SH-SY5Y (cell line): Measurements from ENCODE around the gene RETREG1.

Experiments
- GATA2 ChIP-seq: IDR thresholded peaks from 2 replicates; pipeline ENCODE4 v1.6.1; 2011; ENCODE audit warnings: mild to moderate bottlenecking, low read depth, low read length
- GATA3 ChIP-seq: IDR thresholded peaks from 2 replicates; pipeline ENCODE4 v1.6.1; 2011; ENCODE audit warnings: low read depth, mild to moderate bottlenecking, low read length, moderate library complexity

The RETREG1 gene

DNA sequence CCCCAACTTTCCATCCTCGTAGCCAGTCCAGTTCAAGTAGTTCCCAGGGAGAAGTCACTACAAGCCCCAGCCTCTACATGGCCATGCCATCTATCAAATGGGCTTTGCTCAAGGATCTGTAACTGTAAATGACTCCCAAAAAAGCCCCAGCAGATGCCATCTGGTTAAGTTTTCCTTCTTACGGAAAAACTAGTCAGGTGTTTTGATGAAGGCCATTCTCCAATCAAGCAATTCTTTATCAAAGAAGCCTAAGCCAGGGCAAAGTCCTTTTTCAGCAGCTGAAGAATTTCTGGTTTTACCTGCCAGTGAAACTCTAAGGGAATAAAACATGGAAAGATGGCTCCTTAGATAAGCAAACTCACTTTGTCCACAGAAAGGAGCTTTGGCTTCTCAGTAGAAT lies 129.3 kb downstream of the RETREG1 start:
- TF ChIP-seq GATA2 = no peak
- TF ChIP-seq GATA3 = no peak

DNA sequence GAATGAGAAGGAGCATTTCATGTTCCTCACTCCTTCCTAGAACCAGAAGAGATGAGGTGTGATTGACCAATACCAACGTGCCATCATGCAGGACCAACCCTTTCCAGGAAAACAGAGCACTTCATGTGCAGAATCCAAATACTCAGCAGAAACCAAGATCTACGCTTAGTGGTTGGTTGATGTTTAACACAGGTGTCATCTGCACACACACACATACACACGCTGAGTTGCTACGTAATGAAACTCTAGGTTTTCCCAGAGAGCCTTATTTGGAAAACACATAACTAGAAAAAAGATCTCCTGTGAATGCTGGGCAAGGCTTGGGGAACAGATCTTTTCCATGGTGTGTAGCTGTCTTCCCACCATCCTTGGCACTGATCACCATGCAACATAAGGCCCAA lies 130.1 kb downstream of the RETREG1 start:
- no peak for TF ChIP-seq GATA2
- TF ChIP-seq GATA3 = no peak

DNA sequence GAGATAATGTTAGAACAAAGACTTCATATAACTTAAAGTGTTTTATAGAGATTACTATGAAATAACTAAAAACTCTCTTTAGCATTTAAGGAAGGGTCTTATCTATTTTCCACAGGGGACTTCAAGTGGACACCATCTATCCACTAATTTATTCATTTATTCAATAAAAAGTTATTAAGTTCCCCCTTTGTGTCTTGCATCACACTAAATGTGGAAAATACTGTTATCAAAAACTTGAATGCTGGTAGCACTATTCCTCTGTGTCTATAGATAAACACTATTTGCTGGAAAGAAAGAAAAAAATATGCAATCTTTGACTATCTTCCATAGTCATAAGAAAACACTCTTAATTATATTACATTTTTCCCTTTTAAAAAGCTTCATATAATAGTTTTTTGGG lies 131.1 kb downstream of the RETREG1 start:
- TF ChIP-seq GATA3 (no peak), GATA2 (no peak)

DNA sequence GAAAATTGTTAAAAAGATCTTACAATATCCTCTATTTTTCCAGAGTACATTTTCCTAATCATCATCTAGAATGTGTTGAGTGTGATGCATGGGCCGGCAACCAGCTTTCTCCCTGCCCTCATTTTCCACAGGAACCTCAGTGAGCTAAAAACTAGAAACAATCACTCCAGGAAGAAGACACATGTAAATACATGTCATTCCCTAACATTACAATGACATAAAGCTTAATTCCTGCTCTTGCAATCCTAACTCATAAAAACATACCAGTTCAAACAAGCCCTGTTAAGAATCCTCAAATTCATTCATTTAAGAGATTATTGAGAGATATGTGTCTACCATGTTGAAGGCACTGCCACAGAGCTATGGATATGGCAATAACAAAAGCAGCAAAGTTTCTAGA lies 132.7 kb downstream of the RETREG1 start:
- no peak for TF ChIP-seq GATA3

DNA sequence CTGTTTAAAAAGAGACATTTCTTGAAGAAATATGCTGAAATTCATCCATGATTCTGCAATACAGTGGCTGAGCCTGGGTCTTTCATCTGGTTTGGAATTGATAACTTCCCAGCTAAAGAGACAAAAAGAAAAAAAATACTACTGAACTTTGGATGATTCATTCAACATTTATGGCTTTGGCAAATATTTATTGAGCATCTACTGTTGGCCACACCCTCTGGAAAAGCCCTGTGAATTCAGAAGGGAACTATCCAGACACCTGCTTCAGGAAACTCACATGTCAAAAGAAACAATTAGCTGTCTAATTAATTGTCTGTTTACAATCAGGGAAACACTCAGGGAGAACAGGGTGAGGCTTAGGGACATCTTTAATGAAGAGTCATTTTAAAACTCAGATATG lies 133.4 kb downstream of the RETREG1 start:
- TF ChIP-seq GATA3 (no peak), GATA2 (no peak)

DNA sequence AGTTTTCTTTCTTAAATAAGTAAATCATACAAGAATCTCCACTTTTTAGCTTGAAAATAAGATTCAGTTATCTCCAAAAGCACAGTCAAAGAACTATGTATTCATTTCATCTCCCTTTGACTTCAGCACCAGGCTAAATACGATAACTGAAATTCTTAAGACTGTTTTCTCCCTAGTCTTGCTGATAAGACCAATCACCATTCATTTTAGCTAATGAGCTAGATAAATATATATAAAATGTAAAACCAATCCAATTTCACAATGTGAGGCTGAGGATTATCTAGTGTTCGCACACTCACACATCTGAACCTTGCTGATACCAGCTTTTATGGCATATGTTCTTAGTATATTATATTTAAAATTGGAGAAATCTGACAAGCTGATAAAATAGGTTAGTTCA lies 133.9 kb downstream of the RETREG1 start:
- TF ChIP-seq GATA2 (no peak), GATA3 (no peak)

DNA sequence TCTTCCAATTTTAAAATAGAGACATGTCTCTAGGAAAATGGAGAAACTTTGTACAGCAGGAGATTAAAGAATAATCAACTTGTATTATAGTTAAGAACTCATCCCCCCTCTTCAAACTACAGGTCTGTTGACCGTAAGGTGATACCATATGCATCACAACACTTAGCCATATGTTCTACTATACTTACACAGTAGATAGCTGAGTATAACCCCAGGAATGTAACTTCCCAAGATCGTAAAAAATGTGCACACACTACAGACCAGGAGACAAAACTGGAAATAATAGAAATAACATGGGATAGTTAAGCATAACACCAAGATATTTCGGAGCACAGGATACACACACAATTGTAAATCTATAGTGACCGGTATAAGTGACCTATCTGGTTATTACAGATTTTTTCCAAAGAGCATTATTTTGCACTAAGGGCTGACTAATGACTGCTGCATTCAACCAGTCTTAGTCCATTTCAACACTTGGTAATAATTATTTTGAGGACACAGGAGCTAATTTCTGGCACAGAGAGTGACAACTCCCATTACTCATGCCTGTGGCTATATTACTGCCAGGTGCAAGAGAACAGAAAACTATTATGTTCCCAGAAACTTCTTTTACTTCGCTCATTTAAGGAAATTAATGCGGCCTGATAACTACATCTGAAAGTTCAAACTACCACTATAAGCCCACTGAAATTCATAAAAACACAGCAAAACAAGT lies 135.8 kb downstream of the RETREG1 start:
- TF ChIP-seq GATA3 (no peak), GATA2 (no peak)

DNA sequence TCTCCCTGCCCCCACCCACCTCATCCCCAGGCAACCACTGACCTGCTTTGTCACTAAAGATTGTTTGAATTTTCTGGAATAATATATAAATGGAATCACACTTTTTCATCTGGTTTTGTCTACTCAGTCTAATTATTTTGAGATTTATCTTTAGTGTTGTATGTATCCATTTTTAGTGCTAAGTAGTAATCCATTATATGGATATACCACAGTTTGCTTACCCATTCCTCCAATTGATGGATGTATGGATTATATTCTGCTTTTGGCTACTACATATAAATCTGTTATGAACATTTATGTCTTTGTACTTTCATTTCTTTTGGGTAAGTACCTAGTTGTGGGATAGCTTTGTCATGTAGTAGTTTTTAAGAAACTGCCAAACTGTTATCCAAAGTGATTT lies 136.7 kb downstream of the RETREG1 start:
- TF ChIP-seq GATA3 = no peak
- no peak for TF ChIP-seq GATA2

DNA sequence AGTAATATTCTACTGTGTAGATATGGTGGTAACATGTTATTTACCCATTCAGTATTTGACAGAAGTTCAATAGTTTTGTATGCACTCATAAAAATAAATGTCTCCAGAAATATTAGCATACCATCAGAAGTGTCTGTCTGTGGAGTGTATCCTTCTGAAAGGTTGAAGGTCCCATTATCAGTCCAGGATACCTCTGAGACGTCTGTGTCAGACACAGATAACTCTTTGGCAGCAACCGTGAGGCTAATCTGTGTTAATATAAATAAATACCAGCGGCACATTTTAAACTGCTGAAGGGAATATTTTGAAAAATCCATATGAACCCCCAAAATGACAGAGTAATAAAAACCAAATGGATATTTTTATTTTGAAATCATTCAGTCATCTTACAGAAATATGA lies 139.3 kb downstream of the RETREG1 start:
- TF ChIP-seq GATA3 (no peak), GATA2 (no peak)

DNA sequence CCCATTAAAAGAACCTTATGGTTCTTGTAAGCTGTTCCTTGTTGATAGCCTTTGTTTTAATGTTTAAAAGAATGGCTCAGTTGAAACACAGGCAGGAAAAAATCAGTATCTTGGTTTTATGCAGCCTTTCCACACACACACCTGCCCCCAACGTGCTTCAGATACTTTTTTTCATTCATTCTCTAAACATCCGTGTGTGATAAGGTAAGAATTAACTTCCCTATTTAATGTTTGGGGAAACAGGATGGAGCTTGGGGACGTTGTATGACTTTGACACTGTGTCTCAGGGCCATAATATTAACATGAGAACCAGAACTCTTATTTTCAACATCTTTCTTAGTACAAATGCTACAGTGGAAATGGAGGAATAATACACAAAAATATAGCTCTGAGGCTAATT lies 145.4 kb downstream of the RETREG1 start:
- no peak for TF ChIP-seq GATA2
- no peak for TF ChIP-seq GATA3

DNA sequence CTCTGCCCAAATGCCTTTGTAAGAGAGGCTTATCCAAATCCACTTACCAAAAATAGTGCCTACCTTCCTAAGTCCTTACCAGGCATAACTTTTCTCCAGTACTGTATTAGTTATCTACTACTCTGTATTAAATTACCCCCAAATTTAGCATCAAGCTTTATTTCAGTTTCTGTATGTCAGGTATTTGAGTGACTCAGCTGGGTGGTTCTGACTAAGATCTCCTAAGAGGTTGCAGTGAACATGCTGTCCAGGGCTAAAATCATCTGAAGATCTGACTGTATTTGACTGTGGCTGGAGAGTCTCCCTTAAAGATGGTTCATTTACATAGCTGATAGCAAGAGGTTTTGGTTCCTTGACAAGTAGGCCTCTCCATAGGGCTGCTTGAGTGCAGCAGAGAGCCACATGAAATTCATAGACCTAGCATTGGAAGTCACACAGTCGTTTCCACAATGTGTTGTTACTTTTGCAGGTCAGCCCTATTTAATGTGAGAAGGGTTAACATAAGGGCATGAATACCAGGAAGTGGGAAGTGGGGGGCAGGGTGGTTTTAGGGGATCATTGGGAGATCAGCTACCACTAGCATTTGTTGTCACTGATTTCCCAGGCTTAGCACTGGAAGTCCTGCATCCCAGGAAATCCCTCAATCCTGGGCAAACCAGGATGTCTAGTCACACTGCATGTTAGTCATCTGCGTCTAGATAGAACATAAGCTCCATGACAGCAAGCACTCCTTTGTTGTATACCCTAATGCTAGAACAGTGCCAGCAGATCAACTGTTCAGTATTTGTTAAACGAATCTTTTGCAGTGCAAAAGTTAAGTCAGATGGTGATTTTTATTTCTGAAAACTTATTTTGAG lies 149.2 kb downstream of the RETREG1 start:
- TF ChIP-seq GATA2 = no peak
- TF ChIP-seq GATA3 = no peak

DNA sequence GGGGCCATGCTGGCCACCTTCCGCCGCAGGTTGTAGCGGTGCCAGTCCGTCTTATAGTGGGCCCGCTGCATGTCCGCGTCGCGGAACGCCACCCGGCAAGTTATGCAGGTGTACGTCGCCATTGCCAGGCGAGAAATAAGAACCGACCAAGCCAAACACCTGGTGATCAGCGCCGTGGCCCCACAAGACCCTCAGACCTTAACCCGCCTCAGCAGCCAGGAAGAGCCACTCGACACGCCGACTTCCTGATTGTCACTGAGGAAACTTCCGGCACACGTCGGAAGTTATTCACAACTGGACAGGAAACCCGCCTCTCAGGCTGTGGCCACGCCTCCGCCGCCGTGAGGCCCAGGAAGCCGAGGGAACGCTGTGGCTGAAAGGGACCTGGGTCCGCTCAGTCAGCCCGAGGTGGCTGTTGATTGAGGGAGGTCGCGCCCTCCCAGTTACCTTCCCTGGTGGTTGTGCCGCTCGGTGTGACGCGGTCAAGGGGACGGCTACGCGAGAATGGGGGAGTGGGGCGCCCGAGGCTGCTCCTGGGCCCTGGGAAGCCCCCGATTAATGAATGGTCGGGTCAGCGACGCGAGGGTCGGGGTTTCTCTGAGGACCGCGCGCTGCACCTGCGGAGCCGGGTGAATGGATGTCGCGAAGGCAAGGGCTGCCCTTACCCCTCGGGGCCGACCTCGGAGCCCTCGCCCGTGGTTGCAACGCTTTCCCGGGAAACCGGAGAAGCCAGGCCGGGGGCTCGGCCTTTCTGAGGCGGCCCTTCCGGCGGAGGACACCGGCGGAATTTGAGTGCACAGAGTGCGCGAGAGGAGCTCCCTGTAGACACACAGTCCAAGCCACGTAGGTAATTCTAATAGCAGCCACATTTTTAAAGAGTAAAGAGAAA lies 151.0 kb downstream of the RETREG1 start, which contains the start of gene ZNF622:
ZNF622 (minus strand) TSS at position 257 of the 889 bp plus-strand sequence; CDS start at position 122, 135 bp downstream.
- no peak for TF ChIP-seq GATA2
- TF ChIP-seq GATA3 = no peak

DNA sequence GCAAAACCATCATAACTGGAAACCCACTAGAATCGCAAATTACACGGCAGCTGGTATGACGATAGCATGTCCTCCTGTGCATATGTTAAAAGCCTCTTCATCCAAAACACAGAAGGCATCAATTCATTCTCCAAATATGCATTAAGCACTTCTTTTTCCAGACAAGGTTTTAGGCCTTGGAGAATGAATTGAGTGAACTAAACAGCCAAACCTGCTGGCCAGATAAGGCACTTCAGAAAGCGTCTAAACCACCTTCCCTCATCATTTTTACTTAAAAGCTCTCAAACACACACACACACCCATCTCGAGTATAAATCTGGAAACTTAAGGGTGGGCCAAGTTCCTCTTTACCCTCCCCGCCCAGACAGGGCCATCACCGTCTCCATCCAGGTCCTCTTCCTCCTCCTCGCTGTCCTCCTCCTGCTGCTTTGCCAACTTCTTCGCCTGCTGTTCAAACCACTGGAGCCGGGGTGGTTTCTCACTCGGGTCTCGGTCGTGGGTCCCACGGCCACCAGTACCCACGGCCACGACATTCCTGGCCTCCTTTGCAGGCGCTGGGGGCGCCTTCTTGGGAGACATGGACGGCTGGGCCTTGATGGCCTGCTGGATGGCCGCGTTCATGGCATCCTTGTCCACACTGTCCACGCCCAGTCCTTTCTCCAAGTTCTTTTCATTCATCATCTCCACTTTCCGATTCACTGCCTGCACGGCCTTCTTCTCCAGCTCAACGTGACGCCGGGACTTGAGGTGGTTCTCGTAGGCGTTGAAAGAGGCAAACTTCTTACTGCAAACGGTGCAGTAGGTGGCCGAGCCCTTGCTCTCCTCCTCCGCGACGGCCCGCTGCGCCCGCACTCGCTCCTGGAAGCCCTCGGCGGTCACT lies 151.9 kb downstream of the RETREG1 start:
- TF ChIP-seq GATA3 = no peak
- no peak for TF ChIP-seq GATA2

DNA sequence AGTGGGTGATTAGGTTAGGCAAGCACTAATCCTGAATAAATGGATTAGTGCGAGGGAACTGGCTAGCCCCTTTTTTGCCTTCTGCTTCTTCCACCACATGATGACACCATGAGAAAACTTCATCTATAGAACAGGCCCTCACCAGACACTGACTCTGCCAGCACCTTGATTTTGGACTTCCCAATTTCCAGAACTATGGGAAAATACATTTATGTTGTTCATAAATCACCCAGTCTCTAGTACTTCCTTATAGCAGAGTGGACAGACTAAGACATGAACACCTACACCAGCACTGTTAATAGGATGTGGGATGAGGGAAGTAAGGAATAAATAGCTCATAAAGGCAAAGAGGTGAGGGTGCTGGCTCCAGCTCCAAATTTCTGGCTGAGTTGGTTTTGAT lies 152.6 kb downstream of the RETREG1 start:
- TF ChIP-seq GATA2 (no peak), GATA3 (no peak)

DNA sequence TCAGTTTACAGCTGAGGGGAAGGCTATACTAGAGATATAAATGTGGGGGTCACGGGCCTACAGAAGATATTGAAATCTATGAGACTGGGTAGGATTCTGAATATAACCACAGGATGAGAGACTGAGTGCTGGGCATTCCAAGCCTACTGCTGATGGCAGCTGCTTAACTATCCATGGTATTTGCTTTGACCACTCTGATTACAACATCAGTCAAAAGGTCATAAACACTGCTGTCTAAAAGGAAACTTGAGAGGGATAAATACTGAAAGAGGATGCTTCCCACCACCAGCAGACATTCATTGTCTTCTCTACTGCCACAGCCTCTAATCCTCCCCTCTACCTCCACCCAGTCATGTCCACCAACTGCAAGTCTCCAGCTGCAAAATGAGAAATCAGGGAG lies 155.0 kb downstream of the RETREG1 start:
- no peak for TF ChIP-seq GATA3
- no peak for TF ChIP-seq GATA2
